NCI-H2196 (cell line): ENCODE measurements around the gene EML6.
"Not testable (repeated sequence)": the region's sequence is repeated elsewhere in the genome, so short reads cannot be mapped to it uniquely, and the experiment has no call there.

Experiments used
- DNase-seq: peaks from one replicate; lab custom pipeline; 2025; ENCODE audit not compliant: unreplicated experiment; lab: John Stamatoyannopoulos, UW

EML6 gene

DNA sequence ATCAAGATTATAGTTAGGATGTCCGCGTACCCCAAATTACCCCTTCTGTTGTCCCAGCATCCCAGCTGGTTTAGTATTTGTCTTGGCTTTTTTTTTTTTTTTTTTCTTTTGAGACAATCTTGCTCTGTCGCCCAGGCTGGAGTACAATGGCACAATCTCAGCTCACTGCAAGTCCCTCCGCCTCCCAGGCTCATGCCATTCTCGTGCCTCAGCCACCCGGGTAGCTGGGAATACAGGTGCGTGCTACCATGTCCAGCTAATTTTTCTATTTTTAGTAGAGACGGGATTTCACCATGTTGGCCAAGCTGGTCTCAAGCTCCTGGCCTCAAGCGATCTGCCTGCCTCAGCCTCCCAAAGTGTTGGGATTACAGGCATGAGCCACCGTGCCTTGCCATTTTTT, 118.0 kb downstream of the EML6 start:
- DNase-seq = not testable (repeated sequence)

GRCh38 chr2:54845094-54845493, 121.6 kb downstream of the EML6 start:
- DNase-seq = no peak

DNA sequence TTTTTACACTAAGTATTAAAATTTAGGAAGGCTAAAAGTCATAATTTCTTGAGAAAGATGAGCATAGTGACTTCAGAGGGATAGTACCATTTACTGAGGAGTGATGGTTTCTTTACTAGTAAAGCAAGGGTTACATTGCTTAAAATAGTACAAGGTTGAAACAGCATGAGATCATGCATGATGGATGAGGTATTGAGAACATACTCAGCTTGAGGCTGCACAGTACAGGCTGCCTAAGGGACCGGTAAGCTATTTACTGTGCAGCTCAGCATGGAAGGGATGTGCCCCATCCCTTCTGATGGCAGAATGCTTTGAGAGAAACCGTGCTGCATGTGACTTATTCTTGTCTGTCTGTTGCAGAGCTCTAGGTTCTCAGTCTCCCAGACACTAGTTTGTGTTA, 122.1 kb downstream of the EML6 start:
- DNase-seq = no peak

GRCh38 chr2:54850171-54851122, 127.0 kb downstream of the EML6 start:
- no peak for DNase-seq

- DNase-seq = no peak
These were observed 130.3 kb downstream of the EML6 start for GRCh38 chr2:54853616-54854310.

- DNase-seq = no peak
These were observed 132.0 kb downstream of the EML6 start for GRCh38 chr2:54855434-54855833.

GRCh38 chr2:54858021-54858681, 134.7 kb downstream of the EML6 start:
- no peak for DNase-seq

- DNase-seq = no peak
These were observed 136.0 kb downstream of the EML6 start for GRCh38 chr2:54859416-54859815.

DNA sequence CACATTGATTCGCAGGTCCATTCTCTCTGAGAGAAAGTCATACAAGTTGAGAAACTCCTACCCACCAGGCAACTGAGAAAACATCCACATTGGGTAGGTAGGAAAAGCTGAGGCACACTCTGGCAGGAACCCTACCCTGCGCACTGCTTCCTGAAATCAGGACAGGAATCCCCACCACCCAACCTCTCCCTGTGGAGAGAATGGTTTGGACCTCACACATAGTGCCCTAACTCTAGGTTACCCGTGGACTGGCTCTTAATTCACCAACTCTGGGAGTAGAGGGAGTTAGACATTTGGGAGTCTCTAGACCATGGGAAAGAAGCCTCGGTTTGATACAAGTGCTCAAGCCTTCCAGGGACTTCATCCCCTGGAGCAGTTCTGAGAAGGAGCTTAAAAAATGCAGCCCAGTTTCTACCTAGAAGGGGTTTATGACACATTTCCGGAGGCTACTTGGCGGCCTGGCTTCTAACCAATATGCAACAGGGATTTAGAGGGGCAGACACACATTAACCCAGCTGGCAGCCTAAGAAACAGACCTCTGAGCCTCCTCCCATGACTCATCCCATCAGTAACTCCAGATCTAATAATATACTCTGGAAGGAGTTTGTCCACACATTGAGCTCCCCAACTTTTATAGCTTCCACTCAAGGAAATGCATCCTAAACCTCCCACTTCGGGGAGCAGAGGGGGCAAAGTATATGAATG, 136.7 kb downstream of the EML6 start:
- no peak for DNase-seq

- no peak for DNase-seq
These were observed 138.8 kb downstream of the EML6 start for GRCh38 chr2:54862229-54862628.

DNA sequence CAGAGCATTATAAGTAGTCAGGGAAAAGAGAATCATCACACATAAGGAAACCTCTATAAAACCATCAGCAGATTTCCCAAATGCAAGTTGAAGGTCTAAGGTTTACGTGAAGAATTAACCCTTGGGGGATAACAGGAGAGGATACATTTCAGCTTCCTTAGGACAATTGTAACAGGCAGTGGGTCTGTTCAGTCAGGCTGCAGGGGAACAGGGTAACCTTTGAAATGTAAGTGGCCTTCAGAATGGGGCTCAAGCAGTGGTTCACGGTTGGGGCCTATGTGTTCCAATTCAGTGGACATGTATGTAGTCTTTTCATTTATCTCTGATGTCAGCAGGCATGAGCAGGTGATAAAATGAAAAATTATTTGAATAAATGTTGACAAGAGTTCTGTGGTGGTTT, 139.3 kb downstream of the EML6 start:
- DNase-seq = no peak

- DNase-seq = no peak
These were observed 140.2 kb downstream of the EML6 start for GRCh38 chr2:54863660-54864059.

- no peak for DNase-seq
These were observed 140.6 kb downstream of the EML6 start for GRCh38 chr2:54864096-54864495.

- no peak for DNase-seq
These were observed 141.3 kb downstream of the EML6 start for GRCh38 chr2:54864727-54865126.

- DNase-seq = no peak
These were observed 142.7 kb downstream of the EML6 start for GRCh38 chr2:54866179-54866578.

GRCh38 chr2:54866868-54867267, 143.4 kb downstream of the EML6 start:
- DNase-seq = no peak

- no peak for DNase-seq
These were observed 144.0 kb downstream of the EML6 start for GRCh38 chr2:54867457-54867856.

- DNase-seq = peak; percentile 2
These were observed 148.1 kb downstream of the EML6 start for GRCh38 chr2:54871457-54872107.

GRCh38 chr2:54872780-54873179, 149.3 kb downstream of the EML6 start:
- DNase-seq = no peak

DNA sequence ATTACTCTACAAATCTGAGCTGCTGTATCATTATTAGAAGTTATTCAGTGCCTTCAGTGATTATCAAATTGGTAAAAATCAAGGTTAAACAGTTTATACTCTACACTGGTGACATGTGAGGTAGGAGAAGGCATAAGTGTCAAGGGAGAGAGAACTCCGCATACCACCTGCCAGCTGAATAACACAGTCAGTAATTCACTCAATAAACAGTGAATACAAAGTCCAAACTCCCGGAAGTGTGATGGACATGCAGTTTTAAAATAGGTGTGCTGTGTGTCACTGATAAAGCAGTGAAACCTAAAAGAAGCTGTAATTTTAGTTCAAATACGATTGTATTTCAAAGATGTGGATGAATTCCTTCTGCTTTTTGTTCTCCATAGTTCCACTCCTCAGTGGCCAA, 149.8 kb downstream of the EML6 start:
- not testable (repeated sequence) for DNase-seq

GRCh38 chr2:54876764-54877163, 153.3 kb downstream of the EML6 start:
- DNase-seq = no peak
